Kidney (tissue), 14 donors: Measurements from ENCODE around the gene EXOC2. TPM values are rescaled to one million over a fixed set of nuclear protein-coding genes. Genes with fewer than 3 reads are reported as not detected.
A peak's percentile ranks its signal among the peaks of the same experiment; 100 is the strongest.

ENCODE experiments used
- DNase-seq, 5 donors: peaks; one replicate each; pipeline ENCODE4 v3.0.0-alpha.2; 2013 to 2020
- FAIRE-seq: peaks from 2 replicates; lab custom pipeline; 2012; peaks lifted over from hg19 to GRCh38; lab: Jason Lieb, UNC
- H3K27ac ChIP-seq, 2 donors: one replicate each; pipeline ENCODE4 v1.7.0; 2013; ENCODE audit warnings: low read depth in 2 of 2, low read length in 2 of 2, inconsistent platforms in 1 of 2
- H3K27me3 ChIP-seq: one replicate; pipeline ENCODE4 v1.7.1; 2013; ENCODE audit warnings: low read length, inconsistent platforms; ENCODE audit not compliant: control insufficient read depth, insufficient read depth
- H3K36me3 ChIP-seq, 3 donors: one replicate each; pipeline versions ENCODE4 v1.7.0 to v1.7.1; 2013; ENCODE audit warnings: low read length in 3 of 3, control low read depth in 1 of 3, inconsistent platforms in 1 of 3; ENCODE audit not compliant: insufficient read depth in 3 of 3, control insufficient read depth in 2 of 3
- H3K4me1 ChIP-seq, 3 donors: one replicate each; pipeline versions ENCODE4 v1.7.0 to v1.7.1; 2013; ENCODE audit warnings: low read length in 3 of 3, inconsistent platforms in 1 of 3, low read depth in 1 of 3; ENCODE audit not compliant: control insufficient read depth in 2 of 3, insufficient read depth in 2 of 3
- H3K4me3 ChIP-seq, 3 donors: one replicate each; pipeline versions ENCODE4 v1.7.0 to v1.8.1; 2013; ENCODE audit warnings: low read length in 3 of 3, control low read depth in 1 of 3, inconsistent platforms in 1 of 3
- H3K9ac ChIP-seq, 3 donors: one replicate each; pipeline versions ENCODE4 v1.7.0 to v1.7.1; 2013; ENCODE audit warnings: low read length in 3 of 3, control low read depth in 1 of 3, inconsistent platforms in 1 of 3
- H3K9me3 ChIP-seq, 3 donors: one replicate each; pipeline versions ENCODE4 v1.7.0 to v1.7.1; 2013; ENCODE audit warnings: low read length in 3 of 3, control low read depth in 1 of 3, inconsistent platforms in 1 of 3; ENCODE audit not compliant: control insufficient read depth in 2 of 3, insufficient read depth in 1 of 3
- CTCF ChIP-seq: IDR thresholded peaks from 3 replicates; pipeline ENCODE4 v1.5.1; 2012; ENCODE audit warnings: mild to moderate bottlenecking, moderate library complexity, borderline replicate concordance; ENCODE audit not compliant: insufficient read depth; ENCODE audit errors: extremely low read depth
- intact Hi-C: fragments of 100-400 bp; cut with DNase I; formaldehyde crosslinking; loops from one replicate; pipeline ENCODE4 v1.11.1; 2022
- polyA plus RNA-seq: library from polyadenylated mRNA; stranded (reverse); fragments of 350-450 nt; fragmentation: Illumina TruSeq; extraction: RNeasy Lipid Tissue Mini Kit (QIAGEN cat#74804); gene quantifications from one replicate; pipeline ENCODE4 v1.2.3, GENCODE V29; 2014; ENCODE audit warnings: low read depth, low replicate concordance; ENCODE audit not compliant: insufficient read depth
- total RNA-seq: library from RNA; stranded (reverse); fragmentation: NEBNext Ultra II Directional; extraction: Animal tissue kit (Norgen Biotek cat#: 25700); gene quantifications from one replicate; pipeline ENCODE4 v1.2.1, GENCODE V29; 2021
- donor health status: control.
- donor health status: control.
- donor health status: control.
- donor health status: control.
- donor health status: control.
- donor health status: DM: yes; HTN: yes; CAD: no.
- donor health status: Normal renal cell carcinoma (clear cell type).

EXOC2 gene
- total and polyA plus RNA-seq, 2 donors from 2014 or later: 8.6 to 21.7 TPM

GRCh38 chr6:551829-552350, 141.0 kb downstream of the EXOC2 start:
- no peak overlapping the region for H3K9ac ChIP-seq
- intact Hi-C loops: no loop called here
- FAIRE-seq: no peak
- peaks cover 0 to 21% (median 9%) of the 10 kb centered on the region in 3 donors for H3K36me3 ChIP-seq
- no peaks in the 10 kb centered on the region for H3K27me3 ChIP-seq
- TF ChIP-seq CTCF: no peak
- no peak for DNase-seq
- H3K4me3 ChIP-seq: no peak overlapping the region
- H3K9me3 ChIP-seq: no peaks in the 10 kb centered on the region
- H3K4me1 ChIP-seq: no peaks in the 10 kb centered on the region
- no peak overlapping the region for H3K27ac ChIP-seq

- intact Hi-C loops: no loop called here
- H3K4me1 ChIP-seq: no peaks in the 10 kb centered on the region
- TF ChIP-seq CTCF: no peak
- H3K4me3 ChIP-seq: no peak overlapping the region
- no peak overlapping the region for H3K27ac ChIP-seq
- no peaks in the 10 kb centered on the region for H3K27me3 ChIP-seq
- DNase-seq (peak in 1 of 5 donors; percentile 5), FAIRE-seq (no peak)
- H3K36me3 ChIP-seq: peaks cover 0 to 19% (median 9%) of the 10 kb centered on the region in 3 donors
- H3K9me3 ChIP-seq: no peaks in the 10 kb centered on the region
- no peak overlapping the region for H3K9ac ChIP-seq
These were observed 141.5 kb downstream of the EXOC2 start for GRCh38 chr6:551405-551804.

GRCh38 chr6:549906-550305, 143.0 kb downstream of the EXOC2 start:
- Histone ChIP-seq H3K4me3 (no peak overlapping the region), H3K4me1 (no peaks in the 10 kb centered on the region), H3K9ac (no peak overlapping the region), H3K36me3 (peaks cover 0 to 10% (median 4%) of the 10 kb centered on the region in 3 donors), H3K9me3 (no peaks in the 10 kb centered on the region), H3K27me3 (no peaks in the 10 kb centered on the region), H3K27ac (no peak overlapping the region)
- FAIRE-seq (no peak), DNase-seq (no peak)
- no peak for TF ChIP-seq CTCF
- intact Hi-C loops: no loop called here

- peaks cover 0 to 12% (median 6%) of the 10 kb centered on the region in 3 donors for H3K36me3 ChIP-seq
These were observed 144.4 kb downstream of the EXOC2 start for GRCh38 chr6:548517-548916.

More at GRCh38 chr6:548517-548916, 144.4 kb downstream of the EXOC2 start:
- DNase-seq (peak in 2 of 5 donors; percentile 13 to 19), FAIRE-seq (no peak)
- no peak overlapping the region for H3K4me3 ChIP-seq
- H3K4me1 ChIP-seq: no peaks in the 10 kb centered on the region
- H3K27ac ChIP-seq: no peak overlapping the region
- no peak for TF ChIP-seq CTCF
- H3K9me3 ChIP-seq: no peaks in the 10 kb centered on the region
- no peaks in the 10 kb centered on the region for H3K27me3 ChIP-seq
- intact Hi-C loops: no loop called here
- no peak overlapping the region for H3K9ac ChIP-seq
